Measurements from ENCODE around the gene FAM89B. TPM values are rescaled to one million over a fixed set of nuclear protein-coding genes. Genes with fewer than 3 reads are reported as not detected.

The FAM89B gene
- total RNA-seq, 2 experiments from 2014 or later = 25.3 to 28.3 TPM

GRCh38 chr11:65576232-65576866, 4.0 kb downstream of the FAM89B start:
- Mint-ChIP-seq H3K36me3 (peaks cover 41% of the 10 kb centered on the region), H3K4me1 (ENCODE audit: low read depth) (peaks cover 41% of the 10 kb centered on the region), H3K9me3 (no peaks in the 10 kb centered on the region), H3K4me3 (peak overlapping the region; percentile 89), H3K27ac (peak overlapping the region; percentile 86), H3K27me3 (no peaks in the 10 kb centered on the region)
- CTCF ChIA-PET = interaction anchor here (6.6 to 8.9 kb wide), 2 partner anchors 14 to 32 kb away, joined by 126 to 176 read pairs; no protein-coding TSS in a partner anchor
- POLR2A ChIA-PET = interaction anchor here (1.0 to 3.7 kb wide), 12 partner anchors 11 to 157 kb away, joined by 3 to 68 read pairs (median 5); partner anchors contain the start of genes KCNK7, MAP3K11, PCNX3 and RELA
- intact Hi-C loops (cut with micrococcal nuclease) = no loop called here
- peak; percentile 17 for DNase-seq

- H3K4me1 Mint-ChIP-seq (ENCODE audit: low read depth) = peaks cover 33% of the 10 kb centered on the region
- H3K4me3 Mint-ChIP-seq = peak overlapping the region; percentile 89
- POLR2A ChIA-PET = interaction anchor here (1.1 to 3.7 kb wide), 9 partner anchors 11 to 158 kb away, joined by 3 to 68 read pairs (median 5); partner anchors contain the start of genes KCNK7, MAP3K11, PCNX3 and RELA
- DNase-seq = peak; percentile 69
- H3K9me3 Mint-ChIP-seq = no peaks in the 10 kb centered on the region
- H3K27ac Mint-ChIP-seq = peak overlapping the region; percentile 86
- peaks cover 43% of the 10 kb centered on the region for H3K36me3 Mint-ChIP-seq
- intact Hi-C loops (cut with micrococcal nuclease) = no loop called here
- CTCF ChIA-PET = interaction anchor here (6.6 to 8.9 kb wide), 2 partner anchors 13 to 33 kb away, joined by 126 to 176 read pairs; no protein-coding TSS in a partner anchor
- no peaks in the 10 kb centered on the region for H3K27me3 Mint-ChIP-seq
Observed at GRCh38 chr11:65576867-65577755, 4.8 kb downstream of the FAM89B start.

- Mint-ChIP-seq H3K27me3 (no peaks in the 10 kb centered on the region), H3K4me3 (peak overlapping the region; percentile 89), H3K27ac (peak overlapping the region; percentile 54), H3K36me3 (peaks cover 46% of the 10 kb centered on the region), H3K9me3 (no peaks in the 10 kb centered on the region), H3K4me1 (ENCODE audit: low read depth) (peaks cover 31% of the 10 kb centered on the region)
- POLR2A ChIA-PET = interaction anchor here (1.2 to 3.7 kb wide), 5 partner anchors 10 to 159 kb away, joined by 4 to 68 read pairs (median 10); partner anchors contain the start of genes KCNK7 and RELA
- intact Hi-C loops (cut with micrococcal nuclease) = no loop called here
- DNase-seq = no peak
- CTCF ChIA-PET = interaction anchor here (6.6 to 8.9 kb wide), 2 partner anchors 12 to 34 kb away, joined by 126 to 176 read pairs; no protein-coding TSS in a partner anchor
Observed at GRCh38 chr11:65577756-65578109, 5.4 kb downstream of the FAM89B start.

GRCh38 chr11:65578134-65578533, 5.8 kb downstream of the FAM89B start:
- intact Hi-C loops (cut with micrococcal nuclease) = no loop called here
- Mint-ChIP-seq H3K4me1 (ENCODE audit: low read depth) (peaks cover 29% of the 10 kb centered on the region), H3K27ac (peak overlapping the region; percentile 64), H3K4me3 (peak overlapping the region; percentile 89), H3K9me3 (no peaks in the 10 kb centered on the region), H3K27me3 (no peaks in the 10 kb centered on the region), H3K36me3 (peaks cover 46% of the 10 kb centered on the region)
- CTCF ChIA-PET = interaction anchor here (6.6 to 8.9 kb wide), 2 partner anchors 12 to 34 kb away, joined by 126 to 176 read pairs; no protein-coding TSS in a partner anchor
- POLR2A ChIA-PET = interaction anchor here (1.3 to 3.7 kb wide), 3 partner anchors 10 to 159 kb away, joined by 4 to 68 read pairs (median 10); no protein-coding TSS in a partner anchor
- no peak for DNase-seq

- POLR2A ChIA-PET = no interaction called here
- peak overlapping the region; percentile 64 for H3K27ac Mint-ChIP-seq
- no peaks in the 10 kb centered on the region for H3K9me3 Mint-ChIP-seq
- H3K27me3 Mint-ChIP-seq = no peaks in the 10 kb centered on the region
- CTCF ChIA-PET = interaction anchor here (6.6 kb wide), 1 partner anchor 11 kb away, joined by 126 read pairs; no protein-coding TSS in a partner anchor
- peaks cover 44% of the 10 kb centered on the region for H3K36me3 Mint-ChIP-seq
- intact Hi-C loops (cut with micrococcal nuclease) = no loop called here
- H3K4me1 Mint-ChIP-seq (ENCODE audit: low read depth) = peaks cover 24% of the 10 kb centered on the region
- H3K4me3 Mint-ChIP-seq = peak overlapping the region; percentile 89
- DNase-seq = no peak
Observed at GRCh38 chr11:65578667-65579066, 6.3 kb downstream of the FAM89B start.

- intact Hi-C loops (cut with micrococcal nuclease) = no loop called here
- H3K36me3 Mint-ChIP-seq = peaks cover 43% of the 10 kb centered on the region
- DNase-seq = no peak
- no peak overlapping the region for H3K4me3 Mint-ChIP-seq
- CTCF ChIA-PET = interaction anchor here (6.6 kb wide), 1 partner anchor 11 kb away, joined by 126 read pairs; no protein-coding TSS in a partner anchor
- POLR2A ChIA-PET = no interaction called here
- H3K4me1 Mint-ChIP-seq (ENCODE audit: low read depth) = peaks cover 22% of the 10 kb centered on the region
- H3K9me3 Mint-ChIP-seq = no peaks in the 10 kb centered on the region
- H3K27ac Mint-ChIP-seq = no peak overlapping the region
- H3K27me3 Mint-ChIP-seq = no peaks in the 10 kb centered on the region
Observed at GRCh38 chr11:65579291-65579690, 7.0 kb downstream of the FAM89B start.

- ChIA-PET CTCF (interaction anchor here (6.6 kb wide), 1 partner anchor 10 kb away, joined by 126 read pairs; no protein-coding TSS in a partner anchor), POLR2A (no interaction called here)
- no peaks in the 10 kb centered on the region for H3K27me3 Mint-ChIP-seq
Observed at GRCh38 chr11:65580031-65580692, 7.8 kb downstream of the FAM89B start.

GRCh38 chr11:65580756-65581155, 8.4 kb downstream of the FAM89B start:
- POLR2A ChIA-PET = no interaction called here
- no peak overlapping the region for H3K4me3 Mint-ChIP-seq

More at GRCh38 chr11:65580031-65580692, 7.8 kb downstream of the FAM89B start:
- Mint-ChIP-seq H3K36me3 (peaks cover 46% of the 10 kb centered on the region), H3K9me3 (no peaks in the 10 kb centered on the region), H3K4me3 (no peak overlapping the region), H3K27ac (peak overlapping the region; percentile 28), H3K4me1 (ENCODE audit: low read depth) (peaks cover 18% of the 10 kb centered on the region)
- intact Hi-C loops (cut with micrococcal nuclease) = no loop called here
- no peak for DNase-seq

GRCh38 chr11:65581928-65582327, 9.6 kb downstream of the FAM89B start:
- CTCF ChIA-PET = interaction anchor here (1.0 kb wide), 1 partner anchor 42 kb away, joined by 6 read pairs; no protein-coding TSS in a partner anchor
- DNase-seq = no peak
- peaks cover 43% of the 10 kb centered on the region for H3K36me3 Mint-ChIP-seq
- H3K9me3 Mint-ChIP-seq = no peaks in the 10 kb centered on the region
- no peaks in the 10 kb centered on the region for H3K27me3 Mint-ChIP-seq
- peaks cover 23% of the 10 kb centered on the region for H3K4me1 Mint-ChIP-seq (ENCODE audit: low read depth)
- H3K27ac Mint-ChIP-seq = no peak overlapping the region
- POLR2A ChIA-PET = no interaction called here
- intact Hi-C loops (cut with micrococcal nuclease) = no loop called here
- no peak overlapping the region for H3K4me3 Mint-ChIP-seq

More at GRCh38 chr11:65580756-65581155, 8.4 kb downstream of the FAM89B start:
- Mint-ChIP-seq H3K27ac (no peak overlapping the region), H3K36me3 (peaks cover 43% of the 10 kb centered on the region), H3K9me3 (no peaks in the 10 kb centered on the region), H3K4me1 (ENCODE audit: low read depth) (peaks cover 13% of the 10 kb centered on the region), H3K27me3 (no peaks in the 10 kb centered on the region)
- intact Hi-C loops (cut with micrococcal nuclease) = no loop called here
- no peak for DNase-seq
- CTCF ChIA-PET = interaction anchor here (6.6 kb wide), 1 partner anchor 9 kb away, joined by 126 read pairs; no protein-coding TSS in a partner anchor

GRCh38 chr11:65583589-65583988, 11.3 kb downstream of the FAM89B start:
- CTCF ChIA-PET = interaction anchor here (1.1 to 2.5 kb wide), 2 partner anchors 11 kb away, joined by 3 to 14 read pairs; partner anchors contain the start of gene KCNK7
- H3K4me3 Mint-ChIP-seq = no peak overlapping the region
- H3K4me1 Mint-ChIP-seq (ENCODE audit: low read depth) = peaks cover 28% of the 10 kb centered on the region
- H3K36me3 Mint-ChIP-seq = peaks cover 43% of the 10 kb centered on the region
- peak overlapping the region; percentile 61 for H3K27ac Mint-ChIP-seq
- POLR2A ChIA-PET = interaction anchor here (1.0 kb wide), 1 partner anchor 8 kb away, joined by 3 read pairs; the partner anchor contains the start of gene EHBP1L1
- H3K9me3 Mint-ChIP-seq = no peaks in the 10 kb centered on the region
- H3K27me3 Mint-ChIP-seq = no peaks in the 10 kb centered on the region
- DNase-seq = no peak
- intact Hi-C loops (cut with micrococcal nuclease) = no loop called here

GRCh38 chr11:65584106-65584505, 11.8 kb downstream of the FAM89B start:
- H3K4me1 Mint-ChIP-seq (ENCODE audit: low read depth) = peaks cover 30% of the 10 kb centered on the region
- H3K27me3 Mint-ChIP-seq = no peaks in the 10 kb centered on the region
- POLR2A ChIA-PET = interaction anchor here (1.0 kb wide), 1 partner anchor 8 kb away, joined by 3 read pairs; the partner anchor contains the start of gene EHBP1L1
- H3K4me3 Mint-ChIP-seq = no peak overlapping the region
- DNase-seq = no peak
- no peak overlapping the region for H3K27ac Mint-ChIP-seq
- H3K36me3 Mint-ChIP-seq = peaks cover 40% of the 10 kb centered on the region
- CTCF ChIA-PET = interaction anchor here (1.1 to 2.5 kb wide), 2 partner anchors 10 to 11 kb away, joined by 3 to 14 read pairs; partner anchors contain the start of gene KCNK7
- intact Hi-C loops (cut with micrococcal nuclease) = no loop called here
- H3K9me3 Mint-ChIP-seq = no peaks in the 10 kb centered on the region

Data from activated CD4-positive, alpha-beta memory T cell treated with anti-CD3 and anti-CD28 coated beads for 36 hours (primary cell).